ENCODE measurements around the gene SCN9A. TPM values are rescaled to one million over a fixed set of nuclear protein-coding genes. Genes with fewer than 3 reads are reported as not detected.

Gene SCN9A
- total RNA-seq, 2 donors from 2014 or later = 6.4 to 12.0 TPM

- Histone ChIP-seq H3K4me1 (no peaks in the 10 kb centered on the region), H3K9ac (ENCODE audit: low read depth in 2 of 2, low read length in 2 of 2) (no peak overlapping the region), H3K36me3 (no peaks in the 10 kb centered on the region), H3K27me3 (no peaks in the 10 kb centered on the region), H3K9me3 (no peaks in the 10 kb centered on the region), H3K4me3 (no peak overlapping the region), H3K27ac (no peak overlapping the region)
- no peak for TF ChIP-seq CTCF (IDR thresholded peaks at IDR 0.05)
- DNase-seq = no peak
- intact Hi-C loops (cut with DNase I) = no loop called here
Measured at GRCh38 chr2:166197446-166197845, 178.3 kb downstream of the SCN9A start.

DNA sequence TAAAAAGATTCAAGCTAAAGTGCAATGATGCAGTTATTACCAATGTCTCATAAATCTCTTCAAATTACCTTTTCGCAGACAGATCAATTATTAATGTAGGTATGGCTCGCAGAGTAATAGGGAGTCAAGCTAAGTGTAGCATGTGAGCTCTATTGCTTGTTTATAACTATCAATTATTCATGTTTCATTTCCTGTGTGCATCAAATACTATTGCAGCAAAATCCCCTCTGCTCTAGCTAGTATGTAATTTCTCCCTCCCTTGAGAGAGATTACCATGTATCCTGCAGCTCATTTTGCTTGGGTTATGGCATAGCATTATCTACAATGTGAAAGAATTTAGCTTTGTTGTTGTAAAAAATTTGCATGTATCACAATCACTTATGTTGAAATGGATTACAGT, 182.3 kb downstream of the SCN9A start:
- DNase-seq = no peak
- Histone ChIP-seq H3K9ac (ENCODE audit: low read depth in 2 of 2, low read length in 2 of 2) (no peak overlapping the region), H3K4me1 (no peaks in the 10 kb centered on the region), H3K4me3 (no peak overlapping the region), H3K9me3 (no peaks in the 10 kb centered on the region), H3K27me3 (no peaks in the 10 kb centered on the region), H3K27ac (no peak overlapping the region), H3K36me3 (no peaks in the 10 kb centered on the region)
- intact Hi-C loops (cut with DNase I) = no loop called here
- TF ChIP-seq CTCF (IDR thresholded peaks at IDR 0.05) = no peak

DNA sequence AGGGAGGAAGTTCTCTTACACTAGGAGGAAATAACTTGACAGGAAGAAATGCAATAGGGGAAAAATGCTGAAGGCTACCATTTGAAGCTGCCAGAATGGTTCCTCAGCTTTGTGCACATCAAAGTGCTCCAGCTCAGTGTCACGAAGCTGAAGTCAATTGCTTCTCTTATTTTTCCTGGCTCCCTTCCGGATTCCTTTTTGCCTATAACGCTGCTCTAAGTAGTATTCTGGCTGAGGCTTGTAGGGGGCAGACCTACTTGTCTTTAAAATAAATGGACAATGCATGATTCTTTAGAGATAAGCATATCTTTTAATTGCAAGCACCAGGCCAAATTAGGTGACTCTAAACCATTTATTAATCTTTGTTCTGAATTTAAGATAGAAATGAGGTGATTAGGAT, 187.7 kb downstream of the SCN9A start:
- no peak for TF ChIP-seq CTCF (IDR thresholded peaks at IDR 0.05)
- no peak overlapping the region for H3K9ac ChIP-seq (ENCODE audit: low read depth in 2 of 2, low read length in 2 of 2)
- no peaks in the 10 kb centered on the region for H3K9me3 ChIP-seq
- no peak overlapping the region for H3K27ac ChIP-seq
- no peak overlapping the region for H3K4me3 ChIP-seq
- DNase-seq = no peak
- no peaks in the 10 kb centered on the region for H3K36me3 ChIP-seq
- H3K27me3 ChIP-seq = no peaks in the 10 kb centered on the region
- intact Hi-C loops (cut with DNase I) = no loop called here
- H3K4me1 ChIP-seq = no peaks in the 10 kb centered on the region

DNA sequence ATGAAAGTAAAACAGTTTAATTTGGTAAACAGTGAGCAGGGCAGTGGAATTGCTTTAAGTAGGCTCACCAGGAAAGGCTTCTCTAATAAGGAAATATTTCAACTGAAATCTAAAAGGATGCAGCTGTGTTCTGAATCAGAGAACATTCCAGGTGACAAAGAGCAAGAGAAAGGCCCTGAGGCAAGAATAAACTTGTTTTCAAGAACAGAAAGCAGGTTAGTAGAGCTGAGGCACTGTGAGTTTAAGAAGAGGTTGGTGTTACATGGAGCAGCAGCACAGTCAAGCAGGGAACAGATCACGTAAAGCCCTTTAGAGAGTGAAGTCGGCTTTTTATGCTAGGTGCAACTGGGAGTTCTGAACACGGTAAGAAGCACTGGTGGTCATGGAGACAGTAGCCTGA, 191.0 kb downstream of the SCN9A start:
- no peaks in the 10 kb centered on the region for H3K27me3 ChIP-seq
- intact Hi-C loops (cut with DNase I) = no loop called here
- no peak overlapping the region for H3K9ac ChIP-seq (ENCODE audit: low read depth in 2 of 2, low read length in 2 of 2)
- H3K9me3 ChIP-seq = no peaks in the 10 kb centered on the region
- no peaks in the 10 kb centered on the region for H3K4me1 ChIP-seq
- no peak overlapping the region for H3K27ac ChIP-seq
- DNase-seq = no peak
- TF ChIP-seq CTCF (IDR thresholded peaks at IDR 0.05) = no peak
- no peaks in the 10 kb centered on the region for H3K36me3 ChIP-seq
- H3K4me3 ChIP-seq = no peak overlapping the region

- Histone ChIP-seq H3K36me3 (no peaks in the 10 kb centered on the region), H3K9me3 (no peaks in the 10 kb centered on the region), H3K9ac (ENCODE audit: low read depth in 2 of 2, low read length in 2 of 2) (no peak overlapping the region), H3K27me3 (no peaks in the 10 kb centered on the region), H3K4me1 (no peaks in the 10 kb centered on the region), H3K4me3 (no peak overlapping the region), H3K27ac (no peak overlapping the region)
- intact Hi-C loops (cut with DNase I) = no loop called here
- TF ChIP-seq CTCF (IDR thresholded peaks at IDR 0.05) = no peak
- no peak for DNase-seq
Measured at GRCh38 chr2:166181813-166182154, 194.0 kb downstream of the SCN9A start.

Data from colonic mucosa (tissue), 4 donors.